Mesendoderm (in vitro differentiated cells): ENCODE data around the gene SEPTIN11.
A peak's percentile ranks its signal among the peaks of the same experiment; 100 is the strongest.

ENCODE experiments used
- DNase-seq: peaks from one replicate; pipeline ENCODE4 v3.0.0; 2013
- H2AK5ac ChIP-seq: 2 replicates; pipeline ENCODE4 v1.6.1; 2013; ENCODE audit warnings: low read length, inconsistent platforms
- H2BK120ac ChIP-seq: 2 replicates; pipeline ENCODE4 v1.6.1; 2013; ENCODE audit warnings: low read depth, mild to moderate bottlenecking, low read length, moderate library complexity, mixed read lengths
- H2BK15ac ChIP-seq: replicated peaks from 2 replicates; pipeline ENCODE4 v1.6.1; 2013; ENCODE audit warnings: low read depth, mild to moderate bottlenecking, moderate library complexity
- H2BK5ac ChIP-seq: 2 replicates; pipeline ENCODE4 v1.6.1; 2013; ENCODE audit warnings: low read length, inconsistent platforms
- H3K18ac ChIP-seq: 2 replicates; pipeline ENCODE4 v1.6.1; 2013; ENCODE audit warnings: mild to moderate bottlenecking, low read length, mixed read lengths
- H3K23ac ChIP-seq: one replicate; pipeline ENCODE4 v1.6.1; 2013; ENCODE audit warnings: low read length
- H3K27ac ChIP-seq: 2 replicates; pipeline ENCODE4 v1.5.1; 2013; ENCODE audit warnings: low read depth, mild to moderate bottlenecking, inconsistent platforms, low read length, moderate library complexity
- H3K27me3 ChIP-seq: 2 replicates; pipeline ENCODE4 v1.6.1; 2013; ENCODE audit warnings: low read length, control low read depth, mild to moderate bottlenecking, inconsistent platforms; ENCODE audit not compliant: insufficient read depth, poor library complexity
- H3K36me3 ChIP-seq: 2 replicates; pipeline ENCODE4 v1.6.1; 2013; ENCODE audit warnings: low read length, inconsistent platforms; ENCODE audit not compliant: control insufficient read depth, insufficient read depth
- H3K4ac ChIP-seq: one replicate; pipeline ENCODE4 v1.6.1; 2013; ENCODE audit warnings: low read depth, mild to moderate bottlenecking, low read length, moderate library complexity
- H3K4me1 ChIP-seq: 2 replicates; pipeline ENCODE4 v1.6.1; 2013; ENCODE audit warnings: low read depth, low read length, inconsistent platforms; ENCODE audit not compliant: control insufficient read depth
- H3K4me2 ChIP-seq: 2 replicates; pipeline ENCODE4 v1.6.1; 2013; ENCODE audit warnings: low read length
- H3K4me3 ChIP-seq: 2 replicates; pipeline ENCODE4 v1.5.1; 2013; ENCODE audit warnings: mild to moderate bottlenecking, low read length
- H3K56ac ChIP-seq: one replicate; pipeline ENCODE4 v1.6.1; 2013; ENCODE audit warnings: low read length
- H3K79me1 ChIP-seq: 2 replicates; pipeline ENCODE4 v1.6.1; 2013; ENCODE audit warnings: low read length, inconsistent platforms
- H3K79me2 ChIP-seq: 2 replicates; pipeline ENCODE4 v1.6.1; 2013; ENCODE audit warnings: mild to moderate bottlenecking, low read length; ENCODE audit not compliant: control insufficient read depth, insufficient read depth
- H3K9ac ChIP-seq: 2 replicates; pipeline ENCODE4 v1.6.1; 2013; ENCODE audit warnings: low read length, inconsistent platforms
- H4K5ac ChIP-seq: one replicate; pipeline ENCODE4 v1.6.1; 2013; ENCODE audit warnings: low read length
- H4K8ac ChIP-seq: one replicate; pipeline ENCODE4 v1.6.1; 2013; ENCODE audit warnings: low read depth, mild to moderate bottlenecking, control low read depth, low read length, moderate library complexity
- WGBS: extraction: QIAGEN DNeasy Blood & Tissue Kit; methylation state at CpG from one replicate; pipeline ENCODE4 v1.1.7; 2013; ENCODE audit warnings: low lambda C conversion rate, missing lambda C conversion rate; ENCODE audit not compliant: insufficient coverage; ENCODE audit errors: extremely low coverage; 5-methylcytosine and 5-hydroxymethylcytosine counted together

The SEPTIN11 gene

DNA sequence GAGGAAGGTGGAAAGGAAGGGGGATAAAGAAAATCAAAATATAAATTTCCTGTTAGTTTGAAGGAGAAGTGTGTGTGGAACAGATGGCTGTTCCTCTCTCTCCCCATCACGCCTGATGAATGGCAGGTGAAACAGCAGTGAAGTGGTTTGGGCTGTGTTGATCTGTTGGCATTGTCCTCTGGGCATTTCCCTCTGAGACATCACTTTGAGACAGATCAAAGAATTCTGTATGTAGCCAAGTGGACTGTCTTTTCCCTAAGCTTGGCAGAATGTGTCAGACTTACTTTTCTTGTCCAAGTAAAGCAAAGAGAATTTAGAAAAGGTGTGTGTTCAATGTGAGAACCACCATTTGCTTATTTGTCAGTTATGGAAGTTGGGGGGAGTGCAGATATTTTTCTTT lies 47.5 kb downstream of the SEPTIN11 start:
- WGBS: no CpG with 5 or more reads among the region's 1 CpG
- Histone ChIP-seq H2BK120ac (no peak overlapping the region), H3K4me3 (no peak overlapping the region), H3K4me1 (peaks cover 7% of the 10 kb centered on the region), H4K8ac (no peak overlapping the region), H3K4ac (no peak overlapping the region), H2BK15ac (no peak overlapping the region), H4K5ac (no peak overlapping the region), H3K9ac (no peak overlapping the region), H3K79me1 (peaks cover 17% of the 10 kb centered on the region), H3K23ac (no peak overlapping the region), H3K79me2 (peaks cover 16% of the 10 kb centered on the region), H2BK5ac (no peak overlapping the region), H3K27ac (no peak overlapping the region), H3K4me2 (no peak overlapping the region), H2AK5ac (no peak overlapping the region), H3K18ac (no peak overlapping the region), H3K56ac (no peak overlapping the region), H3K36me3 (peaks cover 4% of the 10 kb centered on the region), H3K27me3 (no peaks in the 10 kb centered on the region)
- no peak for DNase-seq

DNA sequence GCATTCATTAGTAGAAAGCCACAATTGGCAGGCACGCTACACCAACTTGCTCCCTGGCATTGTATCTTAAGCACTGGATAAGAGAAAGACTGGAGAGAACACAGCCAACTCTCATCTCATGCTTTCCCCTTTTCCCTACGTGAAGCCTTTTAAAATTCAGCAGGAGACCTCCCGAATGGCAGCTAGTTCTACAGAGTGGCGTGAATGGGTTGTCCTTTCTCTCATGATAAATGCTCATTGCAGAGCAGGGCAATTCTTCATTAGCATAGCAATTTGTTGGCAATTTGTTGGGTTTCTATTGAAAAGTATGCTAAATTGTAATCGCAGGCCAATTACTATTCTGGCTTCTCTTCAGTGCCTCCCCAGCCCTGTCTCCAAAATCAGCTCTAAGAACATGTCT lies 48.0 kb downstream of the SEPTIN11 start:
- peaks cover 7% of the 10 kb centered on the region for H3K4me1 ChIP-seq
- H3K79me1 ChIP-seq: peaks cover 17% of the 10 kb centered on the region
- H3K27me3 ChIP-seq: no peaks in the 10 kb centered on the region
- H2AK5ac ChIP-seq: no peak overlapping the region
- H3K56ac ChIP-seq: no peak overlapping the region
- H2BK5ac ChIP-seq: no peak overlapping the region
- no peak overlapping the region for H3K27ac ChIP-seq
- no peak for DNase-seq
- no peak overlapping the region for H4K8ac ChIP-seq
- peaks cover 4% of the 10 kb centered on the region for H3K36me3 ChIP-seq
- H4K5ac ChIP-seq: no peak overlapping the region
- H2BK15ac ChIP-seq: no peak overlapping the region
- no peak overlapping the region for H3K23ac ChIP-seq
- H3K4me3 ChIP-seq: no peak overlapping the region
- no peak overlapping the region for H3K18ac ChIP-seq
- no peak overlapping the region for H3K9ac ChIP-seq
- H3K4ac ChIP-seq: no peak overlapping the region
- peaks cover 14% of the 10 kb centered on the region for H3K79me2 ChIP-seq
- no peak overlapping the region for H2BK120ac ChIP-seq
- no CpG with 5 or more reads among the region's 5 CpGs for WGBS
- H3K4me2 ChIP-seq: no peak overlapping the region

DNA sequence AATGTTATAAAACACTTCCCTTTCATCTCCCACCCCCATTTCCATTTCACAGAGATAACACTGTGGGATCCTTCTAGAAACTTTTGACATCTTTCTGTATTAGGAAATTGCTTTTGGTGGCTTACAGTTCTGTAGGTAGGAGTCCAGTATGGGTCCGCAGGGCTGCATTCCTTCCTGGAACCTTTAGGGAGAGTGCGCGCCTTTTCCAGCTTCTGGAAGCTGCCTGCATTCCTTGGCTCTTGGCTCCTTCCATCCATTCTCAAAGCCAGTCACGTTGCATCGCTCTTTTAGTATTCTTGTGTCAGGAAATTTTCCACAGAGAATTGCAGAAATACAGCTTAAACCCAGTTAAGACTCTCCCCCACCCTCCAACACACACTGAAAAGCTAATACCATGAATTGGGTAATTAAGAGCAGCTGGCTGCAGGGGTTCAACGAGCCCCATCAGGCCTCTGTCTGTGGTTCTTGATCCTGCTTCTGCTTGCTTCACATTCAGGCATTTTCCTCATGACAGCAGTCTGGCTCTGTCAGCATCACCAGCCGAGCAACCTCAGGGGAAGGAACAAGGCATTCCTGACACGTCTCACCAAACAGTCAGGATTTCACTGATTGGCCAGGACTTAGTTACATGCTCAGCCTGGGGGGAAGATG lies 48.8 kb downstream of the SEPTIN11 start:
- peak; percentile 81 for DNase-seq
- Histone ChIP-seq H2AK5ac (no peak overlapping the region), H4K5ac (no peak overlapping the region), H3K4me3 (no peak overlapping the region), H3K36me3 (peaks cover 7% of the 10 kb centered on the region), H3K79me1 (peaks cover 15% of the 10 kb centered on the region), H3K27me3 (no peaks in the 10 kb centered on the region), H3K18ac (no peak overlapping the region), H4K8ac (no peak overlapping the region), H2BK5ac (no peak overlapping the region), H3K27ac (no peak overlapping the region), H2BK15ac (no peak overlapping the region), H3K4me2 (no peak overlapping the region), H3K4ac (no peak overlapping the region), H3K4me1 (peaks cover 5% of the 10 kb centered on the region), H3K56ac (no peak overlapping the region), H3K79me2 (peaks cover 6% of the 10 kb centered on the region), H2BK120ac (no peak overlapping the region), H3K23ac (no peak overlapping the region), H3K9ac (no peak overlapping the region)
- WGBS: no CpG with 5 or more reads among the region's 8 CpGs
